Mononuclear cell (primary cell): Measurements from ENCODE around the gene POC1A. TPM values are rescaled to one million over a fixed set of nuclear protein-coding genes. Genes with fewer than 3 reads are reported as not detected.
A peak's percentile ranks its signal among the peaks of the same experiment; 100 is the strongest.

Source experiments
- H3K27me3 ChIP-seq: 2 replicates; pipeline ENCODE4 v1.6.0; 2011; ENCODE audit warnings: low read length, control low read depth; ENCODE audit not compliant: insufficient read depth
- H3K4me1 ChIP-seq: 2 replicates; pipeline ENCODE4 v1.5.1; 2011; ENCODE audit warnings: mild to moderate bottlenecking, low read length, control low read depth; ENCODE audit not compliant: insufficient read depth
- H3K4me3 ChIP-seq: 2 replicates; pipeline ENCODE4 v1.5.1; 2011; ENCODE audit warnings: mild to moderate bottlenecking, low read length, moderate library complexity
- H3K9me3 ChIP-seq: 2 replicates; pipeline ENCODE4 v1.5.1; 2011; ENCODE audit warnings: low read depth, mild to moderate bottlenecking, control low read depth, low read length
- total RNA-seq: library from RNA; depleted of rRNA; stranded (reverse); fragments of >200 nt; gene quantifications from one replicate; pipeline ENCODE4 v1.2.3, GENCODE V29; 2012

Gene POC1A
- total RNA-seq, 1 donor: 0.21 TPM

DNA sequence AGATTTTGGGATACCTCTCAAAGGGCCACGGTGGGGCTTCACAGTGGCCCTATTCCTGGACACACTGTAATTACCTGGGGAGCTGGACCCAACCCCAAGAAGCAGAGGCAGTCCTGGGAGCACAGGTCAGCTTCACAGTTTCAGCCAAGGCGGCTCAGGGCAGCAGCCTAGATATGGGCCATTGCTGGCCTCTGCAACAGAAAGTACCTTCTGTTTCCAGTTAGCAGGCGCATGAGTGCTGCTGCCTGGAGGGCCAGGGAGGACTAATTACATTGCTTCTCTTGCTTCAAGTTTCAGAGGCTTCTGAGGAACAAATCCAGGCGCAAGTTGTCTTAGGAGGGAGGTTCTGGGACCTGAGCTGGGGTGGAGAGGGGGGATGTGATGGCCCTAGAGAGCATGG is 84.4 kb downstream of the POC1A start:
- Histone ChIP-seq H3K4me3 (no peak overlapping the region), H3K27me3 (no peaks in the 10 kb centered on the region), H3K4me1 (peaks cover 30% of the 10 kb centered on the region), H3K9me3 (no peaks in the 10 kb centered on the region)

DNA sequence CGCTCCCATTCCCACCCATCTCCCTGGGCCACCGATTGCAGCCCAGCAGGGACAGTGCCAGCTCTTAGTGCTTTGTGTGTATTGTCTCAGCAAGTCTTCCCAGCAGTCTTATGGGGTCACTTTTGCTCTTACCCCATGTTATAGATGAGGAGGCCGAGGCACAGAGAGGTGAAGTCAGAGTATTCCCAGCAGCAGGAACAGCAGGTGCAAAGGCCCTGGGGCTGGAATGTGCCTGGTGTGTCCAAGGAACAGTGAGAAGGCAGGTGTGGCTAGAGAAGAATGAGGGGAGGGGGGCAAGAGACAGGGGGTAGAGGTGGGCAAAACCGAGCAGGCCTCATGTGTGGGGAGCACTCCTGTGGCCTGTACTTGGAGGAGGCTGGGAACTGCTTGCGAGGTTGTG is 85.1 kb downstream of the POC1A start:
- Histone ChIP-seq H3K27me3 (no peaks in the 10 kb centered on the region), H3K9me3 (no peaks in the 10 kb centered on the region), H3K4me3 (no peak overlapping the region), H3K4me1 (peaks cover 30% of the 10 kb centered on the region)

DNA sequence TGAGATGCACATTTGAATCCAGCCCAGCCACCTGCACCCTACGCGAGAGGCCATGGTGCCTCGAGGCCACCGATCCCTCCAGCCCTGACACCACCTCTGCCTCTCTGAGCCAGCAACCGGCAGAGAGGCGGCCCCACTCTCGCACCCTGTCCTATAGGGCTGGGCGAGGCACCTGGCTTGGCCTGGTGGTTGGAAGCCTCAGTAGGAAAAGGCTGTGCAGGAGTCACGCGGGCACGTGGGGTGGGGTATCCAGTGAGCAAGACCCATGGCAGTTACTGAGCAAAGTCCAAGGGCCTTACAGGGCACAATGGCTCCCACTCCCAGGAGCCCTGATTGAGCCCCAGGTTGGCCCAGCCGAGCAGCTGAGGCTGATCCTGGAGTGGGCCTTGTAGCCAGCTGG is 85.5 kb downstream of the POC1A start:
- H3K4me3 ChIP-seq: no peak overlapping the region
- H3K9me3 ChIP-seq: no peaks in the 10 kb centered on the region
- peaks cover 30% of the 10 kb centered on the region for H3K4me1 ChIP-seq
- H3K27me3 ChIP-seq: no peaks in the 10 kb centered on the region

DNA sequence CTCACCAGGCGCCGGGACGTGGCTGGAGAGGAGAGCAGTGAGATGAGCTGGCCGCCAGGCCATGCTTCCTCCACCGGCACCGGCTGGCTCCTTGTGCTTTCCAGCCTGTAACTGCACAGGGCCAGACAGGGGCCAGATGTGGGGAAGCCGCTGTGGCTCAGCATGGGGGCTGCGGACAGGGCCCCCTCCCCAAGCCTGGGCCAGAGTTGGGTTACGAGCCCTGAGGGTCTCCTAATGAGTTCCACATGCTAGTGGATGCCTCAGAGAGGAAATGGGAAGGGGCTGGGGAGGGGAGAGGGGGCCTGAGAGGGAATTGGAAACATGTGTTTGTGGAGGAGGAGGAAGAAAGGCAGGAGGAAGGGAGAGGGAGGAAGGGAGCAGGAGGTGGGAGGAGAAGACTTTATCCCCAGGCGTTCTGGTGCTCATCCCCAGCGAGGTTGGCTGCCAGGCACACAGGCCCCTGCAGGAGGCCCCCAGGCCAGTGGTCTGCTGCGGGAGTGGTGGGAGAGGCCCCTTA is 86.1 kb downstream of the POC1A start:
- Histone ChIP-seq H3K4me3 (no peak overlapping the region), H3K4me1 (peaks cover 32% of the 10 kb centered on the region), H3K27me3 (no peaks in the 10 kb centered on the region), H3K9me3 (no peaks in the 10 kb centered on the region)

DNA sequence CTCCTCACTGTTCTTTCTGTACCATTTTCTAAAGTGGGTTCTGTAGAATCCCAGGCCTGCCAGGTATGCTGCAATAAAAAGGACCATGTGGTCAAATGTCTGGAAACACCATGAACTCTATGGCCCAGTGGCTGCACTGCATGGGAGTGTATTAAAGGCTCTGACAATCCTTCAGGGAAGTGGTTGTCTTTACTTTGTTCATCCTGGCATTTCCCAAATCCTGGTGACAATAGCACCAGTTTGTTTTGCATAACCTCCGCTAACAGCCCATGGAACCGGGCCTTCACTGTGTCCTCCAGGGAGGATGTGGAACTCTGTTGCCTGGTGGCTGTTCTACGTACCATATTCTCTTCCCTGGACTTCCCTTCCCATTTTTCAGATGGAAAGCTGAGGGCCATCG is 86.7 kb downstream of the POC1A start:
- H3K27me3 ChIP-seq: no peaks in the 10 kb centered on the region
- peaks cover 38% of the 10 kb centered on the region for H3K4me1 ChIP-seq
- H3K9me3 ChIP-seq: no peaks in the 10 kb centered on the region
- H3K4me3 ChIP-seq: no peak overlapping the region

DNA sequence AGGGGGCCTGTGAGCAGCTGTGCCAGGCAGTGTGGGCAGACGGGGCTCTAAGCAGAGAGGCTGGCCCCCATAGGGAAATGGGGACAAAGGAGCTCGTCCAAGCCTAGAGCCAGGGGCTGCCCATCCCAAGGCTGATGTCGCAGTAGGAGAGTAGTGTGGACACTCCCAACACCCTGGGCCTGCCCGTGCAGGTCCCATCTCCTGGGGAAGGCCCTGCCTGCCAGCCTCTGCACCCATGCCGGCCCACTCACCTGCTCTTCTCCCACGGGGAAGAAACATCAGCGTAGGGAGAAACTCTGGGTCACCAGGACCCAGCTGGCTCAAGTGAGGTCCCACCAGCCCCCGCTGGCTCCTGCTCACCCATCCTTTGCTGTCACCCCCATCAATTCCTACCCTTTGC is 87.2 kb downstream of the POC1A start:
- H3K9me3 ChIP-seq: no peaks in the 10 kb centered on the region
- no peak overlapping the region for H3K4me3 ChIP-seq
- no peaks in the 10 kb centered on the region for H3K27me3 ChIP-seq
- peaks cover 40% of the 10 kb centered on the region for H3K4me1 ChIP-seq

DNA sequence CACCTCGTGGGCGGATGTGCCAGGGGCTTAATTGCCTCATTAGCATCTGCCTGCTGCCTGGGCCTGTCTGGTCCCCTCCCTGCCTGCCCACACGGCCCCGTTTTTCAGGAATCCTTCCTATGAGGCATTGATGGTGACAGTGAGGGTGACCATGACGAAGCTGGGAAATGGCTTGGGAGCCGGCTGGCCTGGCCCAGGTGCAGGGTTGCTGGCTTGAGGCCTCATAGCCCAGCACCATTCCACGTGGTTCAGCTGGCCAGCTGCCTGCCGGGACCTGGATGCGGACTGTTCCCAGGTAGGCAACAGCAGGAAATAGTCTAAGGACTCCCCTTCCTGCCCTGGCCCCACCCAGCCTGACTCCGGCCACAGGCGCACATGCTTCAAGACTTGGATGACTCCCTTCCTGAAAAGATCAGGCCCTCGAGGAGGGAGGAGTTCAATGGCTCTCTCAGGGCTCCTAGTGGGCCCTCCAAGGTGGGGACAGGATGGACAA is 88.9 kb downstream of the POC1A start:
- Histone ChIP-seq H3K9me3 (no peaks in the 10 kb centered on the region), H3K4me1 (peaks cover 36% of the 10 kb centered on the region), H3K27me3 (no peaks in the 10 kb centered on the region), H3K4me3 (no peak overlapping the region)

DNA sequence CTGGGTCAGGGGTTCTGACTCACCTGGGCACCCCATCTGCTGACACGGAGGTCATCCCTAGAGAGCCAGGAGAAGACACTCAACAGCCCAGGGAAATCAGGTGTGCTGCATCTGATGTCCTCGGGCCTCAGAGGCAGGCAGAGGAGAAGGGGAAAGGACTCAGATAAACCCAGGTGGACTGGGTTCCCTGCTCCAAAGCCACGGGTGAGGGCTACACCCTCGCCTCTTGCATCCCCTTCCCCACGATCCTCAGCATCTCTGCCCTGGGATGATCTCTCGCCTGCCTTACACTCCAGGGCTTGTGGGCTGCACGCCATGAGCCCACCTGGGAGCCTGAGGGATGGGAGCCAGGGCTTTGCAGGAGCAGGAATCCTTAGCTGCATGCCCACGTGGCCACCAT is 89.7 kb downstream of the POC1A start:
- Histone ChIP-seq H3K9me3 (no peaks in the 10 kb centered on the region), H3K27me3 (no peaks in the 10 kb centered on the region), H3K4me3 (no peak overlapping the region), H3K4me1 (peaks cover 32% of the 10 kb centered on the region)

DNA sequence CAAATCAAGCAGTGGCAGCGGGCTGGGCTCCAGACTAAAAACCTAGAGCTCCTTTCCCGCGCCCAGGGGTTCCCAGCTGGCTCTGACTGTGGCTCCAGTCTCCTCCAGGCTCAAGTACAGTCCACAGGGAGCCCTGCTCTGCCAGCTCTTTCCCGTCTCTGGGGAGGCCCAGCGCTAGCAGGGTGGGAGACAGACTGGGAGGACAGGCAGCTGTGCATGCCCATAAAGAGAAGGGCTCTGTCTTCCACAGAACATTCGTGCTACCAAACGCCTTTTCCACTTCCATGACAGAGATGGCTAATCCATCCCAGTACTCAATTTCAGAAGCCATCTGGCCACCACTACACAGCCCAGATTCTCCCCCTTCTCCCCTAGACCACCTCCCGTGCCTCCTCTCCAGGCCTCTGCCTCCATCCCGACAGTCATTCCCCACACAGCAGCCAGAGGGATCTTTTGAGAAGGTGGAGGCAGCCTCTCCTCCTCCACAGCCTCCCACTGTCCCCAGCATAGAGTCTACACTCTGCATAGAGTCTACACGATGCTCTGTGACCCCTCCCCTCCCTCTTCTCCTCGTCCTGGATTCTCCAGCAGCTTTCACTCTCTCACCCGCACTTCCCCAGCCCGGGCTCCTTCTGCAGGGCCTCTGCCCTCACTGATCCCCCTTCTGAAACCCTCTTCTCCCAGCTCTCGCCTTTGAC is 91.0 kb downstream of the POC1A start:
- no peaks in the 10 kb centered on the region for H3K27me3 ChIP-seq
- no peak overlapping the region for H3K4me3 ChIP-seq
- H3K9me3 ChIP-seq: no peaks in the 10 kb centered on the region
- H3K4me1 ChIP-seq: peaks cover 32% of the 10 kb centered on the region

DNA sequence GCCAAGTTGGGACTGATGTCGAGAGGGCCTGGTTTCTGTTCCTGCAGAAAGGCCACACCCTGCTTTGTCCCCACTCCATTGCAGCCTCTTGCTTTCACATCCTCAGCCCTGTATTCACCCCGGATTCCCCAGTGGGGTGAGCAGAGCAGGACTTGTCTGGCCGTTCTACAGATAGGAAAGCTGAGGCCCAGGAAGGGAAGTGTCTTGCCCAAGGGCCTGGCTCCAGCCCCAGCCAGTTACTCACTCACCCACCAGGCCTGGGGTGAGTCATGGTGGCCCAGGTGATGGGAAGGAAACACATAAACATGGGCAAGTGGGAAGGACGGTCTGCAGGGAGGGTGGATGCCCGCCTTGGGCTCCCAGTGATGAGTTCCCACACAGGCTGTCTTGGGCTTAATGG is 91.7 kb downstream of the POC1A start:
- no peak overlapping the region for H3K4me3 ChIP-seq
- H3K4me1 ChIP-seq: peaks cover 37% of the 10 kb centered on the region
- no peaks in the 10 kb centered on the region for H3K27me3 ChIP-seq
- H3K9me3 ChIP-seq: no peaks in the 10 kb centered on the region

DNA sequence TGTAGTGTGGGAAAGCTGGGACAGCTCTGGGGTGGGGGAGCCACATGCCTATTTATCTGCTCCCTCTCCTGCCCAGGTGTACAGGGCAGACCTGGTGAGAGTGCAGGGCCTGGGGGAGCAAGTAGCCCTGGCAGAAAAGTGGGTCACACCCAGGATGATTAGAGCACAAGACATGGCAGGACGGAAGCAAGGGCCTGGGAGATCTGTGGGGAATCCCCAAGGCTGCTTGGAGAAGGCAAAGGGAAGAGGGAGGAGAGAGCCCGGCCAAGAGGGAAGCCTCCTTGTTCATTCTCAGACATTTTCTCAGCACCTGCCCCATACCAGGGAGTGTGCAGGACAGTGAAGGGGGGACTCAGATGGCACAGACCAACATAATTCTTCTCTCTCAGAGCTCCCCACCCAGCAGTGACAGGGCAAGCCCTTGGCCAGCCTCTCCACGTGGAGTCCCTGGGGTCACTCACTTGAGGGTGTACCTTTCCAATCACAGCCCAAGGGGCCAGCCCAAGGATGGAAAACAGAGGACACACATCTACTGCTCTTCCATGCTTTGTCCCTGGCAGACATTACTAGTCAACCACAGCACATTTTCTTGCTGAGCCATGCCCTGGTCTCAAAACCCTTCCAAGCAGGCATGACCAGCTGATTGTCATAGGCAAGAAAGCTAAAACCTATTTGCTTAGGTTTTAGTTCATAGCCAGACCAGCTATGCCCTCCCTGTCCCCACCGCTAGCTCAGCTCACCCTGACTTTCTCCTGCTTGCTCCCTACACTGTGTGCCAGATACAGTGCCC is 92.9 kb downstream of the POC1A start:
- peaks cover 43% of the 10 kb centered on the region for H3K4me1 ChIP-seq
- no peaks in the 10 kb centered on the region for H3K27me3 ChIP-seq
- no peaks in the 10 kb centered on the region for H3K9me3 ChIP-seq
- no peak overlapping the region for H3K4me3 ChIP-seq

DNA sequence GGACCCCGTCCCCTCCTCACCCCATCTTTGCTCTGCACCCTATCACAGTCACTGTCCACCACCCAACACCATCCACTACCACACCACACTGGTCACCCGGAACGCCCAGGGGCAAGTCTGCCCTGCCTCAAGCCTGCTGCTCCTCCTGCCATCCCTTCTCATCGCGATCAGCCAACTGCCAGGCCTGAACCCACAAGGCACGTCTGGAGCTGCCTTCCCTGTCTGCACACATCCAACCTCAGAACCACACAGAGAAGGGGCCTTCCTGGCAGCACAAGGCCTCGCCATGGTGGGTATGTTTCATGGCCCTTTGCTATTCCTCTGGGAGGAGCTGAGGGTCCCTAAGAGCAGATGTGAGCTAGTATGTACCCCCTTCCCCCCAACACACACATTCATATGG is 94.4 kb downstream of the POC1A start:
- H3K4me1 ChIP-seq: peaks cover 45% of the 10 kb centered on the region
- no peaks in the 10 kb centered on the region for H3K9me3 ChIP-seq
- no peak overlapping the region for H3K4me3 ChIP-seq
- no peaks in the 10 kb centered on the region for H3K27me3 ChIP-seq

DNA sequence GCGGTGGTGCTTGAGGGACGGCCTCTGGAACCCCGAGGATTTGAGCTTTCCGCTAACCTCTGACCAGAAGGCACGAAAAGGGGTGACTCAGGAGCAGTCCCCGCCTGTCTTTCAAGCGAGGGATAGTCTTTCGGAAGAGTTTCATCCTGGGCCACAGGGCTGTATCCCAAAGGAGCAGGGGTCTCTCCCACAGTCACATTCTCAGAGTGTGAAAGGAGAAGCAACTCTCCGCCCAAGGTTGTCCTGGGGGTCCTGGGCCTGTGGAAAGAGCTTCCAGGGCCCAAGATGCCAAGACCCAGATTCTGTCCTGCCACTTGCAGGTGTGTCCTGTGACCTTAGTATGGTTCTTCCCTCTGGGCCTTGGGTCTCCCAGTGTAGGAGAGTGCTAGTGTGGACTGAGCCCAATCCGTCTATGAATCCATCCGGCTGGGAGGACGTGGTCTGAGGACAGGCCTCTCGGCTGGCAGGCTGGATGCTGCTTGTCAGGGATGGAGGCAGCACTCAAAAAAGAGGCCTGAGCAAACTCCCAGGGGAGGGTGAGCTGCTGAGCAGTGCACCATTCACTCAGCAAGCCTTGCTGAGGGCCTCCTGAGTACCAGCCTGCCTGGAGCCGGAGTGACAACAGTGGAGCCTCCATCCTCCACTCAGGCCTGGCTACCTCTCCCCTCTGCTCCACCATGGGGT is 96.3 kb downstream of the POC1A start:
- Histone ChIP-seq H3K27me3 (no peaks in the 10 kb centered on the region), H3K4me1 (peaks cover 59% of the 10 kb centered on the region), H3K9me3 (no peaks in the 10 kb centered on the region), H3K4me3 (peak overlapping the region; percentile 23)

DNA sequence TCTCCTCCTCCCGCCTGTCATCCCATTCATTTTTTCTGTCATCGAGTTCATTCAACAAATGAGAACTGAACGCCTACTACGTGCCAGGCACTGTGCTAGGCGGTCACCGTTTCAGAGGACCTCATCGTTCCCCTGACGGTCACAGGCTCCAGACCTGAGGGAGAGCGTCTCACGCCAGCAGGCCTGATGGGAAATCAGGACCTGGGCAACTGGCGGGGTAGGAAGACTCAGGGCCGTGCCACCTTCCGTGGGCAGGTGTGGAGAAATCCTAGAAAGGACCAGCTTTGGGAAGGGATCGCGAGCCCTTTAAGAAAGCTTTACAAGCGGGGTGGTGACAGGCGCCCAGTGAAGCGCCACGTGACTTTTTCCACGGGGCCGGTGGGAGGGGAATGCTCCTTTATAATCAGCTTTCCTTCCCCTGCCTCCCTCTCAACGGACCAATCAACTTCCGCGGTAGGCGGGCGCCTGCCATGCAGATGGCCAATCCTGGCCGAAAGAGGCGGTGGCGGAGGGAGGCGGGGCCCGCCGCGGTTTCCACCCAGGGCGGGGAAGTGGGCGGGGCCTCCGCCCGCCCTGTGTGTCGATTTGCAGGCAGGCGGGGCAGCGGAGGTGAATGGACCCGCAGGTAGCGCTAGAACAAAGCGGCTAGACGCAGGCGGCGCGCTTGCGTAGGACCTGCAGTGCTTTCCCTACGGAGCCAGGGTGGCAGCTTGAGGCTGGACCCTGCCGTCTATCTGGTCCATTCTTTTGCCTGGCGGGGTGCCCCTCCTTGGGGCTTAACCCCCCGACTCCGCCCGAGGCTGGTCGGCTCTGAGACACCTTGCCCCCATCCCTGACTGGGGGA is 97.0 kb downstream of the POC1A start:
- no peaks in the 10 kb centered on the region for H3K27me3 ChIP-seq
- H3K4me3 ChIP-seq: peak overlapping the region; percentile 44
- H3K4me1 ChIP-seq: peaks cover 59% of the 10 kb centered on the region
- H3K9me3 ChIP-seq: no peaks in the 10 kb centered on the region
